ENCODE data around the gene FOXE1. TPM values are rescaled to one million over a fixed set of nuclear protein-coding genes. Genes with fewer than 3 reads are reported as not detected.

FOXE1 gene
- total RNA-seq, 1 experiment from 2014 or later: not detected

GRCh38 chr9:97811533-97812246 is 41.3 kb upstream of the FOXE1 start:
- no peak for TF ChIP-seq ZNF274 (IDR thresholded peaks at IDR 0.05; ENCODE audit: low read depth, low read length)
- no peak for TF ChIP-seq SRF (IDR thresholded peaks at IDR 0.05; ENCODE audit: low read depth)
- TF ChIP-seq POLR2A (IDR thresholded peaks at IDR 0.05; ENCODE audit: borderline replicate concordance, extremely low read depth, insufficient read depth, insufficient read length): no peak
- no peak for TF ChIP-seq YY1 (IDR thresholded peaks at IDR 0.05; ENCODE audit: extremely low read depth, insufficient replicate concordance, low read depth, low read length)
- TF ChIP-seq SP1 (IDR thresholded peaks at IDR 0.05; ENCODE audit: low read depth): no peak
- no peak for TF ChIP-seq JUND (IDR thresholded peaks at IDR 0.05)
- no peak for TF ChIP-seq EZH2phosphoT487 (IDR thresholded peaks at IDR 0.05; ENCODE audit: borderline replicate concordance)
- no peak for TF ChIP-seq EGR1 (IDR thresholded peaks at IDR 0.05; ENCODE audit: low read depth)
- TF ChIP-seq CEBPB (IDR thresholded peaks at IDR 0.05; ENCODE audit: low read depth): no peak
- TF ChIP-seq SIN3A (IDR thresholded peaks at IDR 0.05; ENCODE audit: low read depth): no peak
- TF ChIP-seq POLR2AphosphoS5 (IDR thresholded peaks at IDR 0.05; ENCODE audit: low read depth, low read length): no peak
- no peak for TF ChIP-seq EZH2 (IDR thresholded peaks at IDR 0.05)
- TF ChIP-seq ZFX (IDR thresholded peaks at IDR 0.05): no peak

More at GRCh38 chr9:97811533-97812246, 41.3 kb upstream of the FOXE1 start:
- CTCF ChIA-PET: interaction anchor here (0.6 kb wide), 1 partner anchor 9 kb away, joined by 3 read pairs; no protein-coding TSS in a partner anchor
- no peaks in the 10 kb centered on the region for H4K20me1 ChIP-seq (ENCODE audit: insufficient read depth)
- no peaks in the 10 kb centered on the region for H3K36me3 ChIP-seq (ENCODE audit: control insufficient read depth in 1 of 2, insufficient read depth in 2 of 2, low read length in 2 of 2)
- no peak overlapping the region for H2AFZ ChIP-seq (ENCODE audit: low read depth, low read length, poor library complexity, severe bottlenecking)
- no TSS peak for BruUV-seq (replicated peaks)
- RAD21 ChIA-PET (ENCODE audit: low non-redundant PET in 1 of 2, low total read pairs in 2 of 2, uncharacterized antibody in 2 of 2, unreplicated experiment in 2 of 2): no interaction called here
- no peaks in the 10 kb centered on the region for H3K79me2 ChIP-seq (ENCODE audit: insufficient read depth, low read length)
- peaks cover 0 to 6% of the 10 kb centered on the region in 2 experiments; a peak in 2 of 4 replicates for H3K4me1 ChIP-seq (ENCODE audit: control insufficient read depth in 1 of 2, insufficient read depth in 2 of 2, low read length in 2 of 2)
- H3K9ac ChIP-seq (ENCODE audit: low read length): no peak overlapping the region
- intact Hi-C loops (cut with micrococcal nuclease): no loop called here
- no peaks in the 10 kb centered on the region for H3K9me3 ChIP-seq (ENCODE audit: control insufficient read depth in 1 of 2, insufficient read depth in 1 of 2, low read depth in 1 of 2, low read length in 2 of 2)
- POLR2A ChIA-PET: no interaction called here
- H3K4me3 ChIP-seq (replicated peaks in 1 of 2; ENCODE audit: low read depth in 1 of 2, low read length in 2 of 2): no peak overlapping the region
- no peak for DNase-seq (ENCODE audit: low read depth, low spot score)
- no peak overlapping the region for H3K27ac ChIP-seq (ENCODE audit: low read depth, low read length)
- H3K9me2 ChIP-seq (ENCODE audit: insufficient read depth): no peaks in the 10 kb centered on the region
- no peaks in the 10 kb centered on the region for H3K27me3 ChIP-seq (ENCODE audit: insufficient read depth, low read length)
- no peak overlapping the region for H3K4me2 ChIP-seq (ENCODE audit: low read length)
- 0 out of 2 replicates have a peak, but pooled peaks have one; percentile 17 for ATAC-seq

All from HCT116 (cell line).